ENCODE measurements around the gene ICA1L.

ICA1L gene

GRCh38 chr2:202723746-202724145 is 147.8 kb downstream of the ICA1L start:
- DNase-seq: no peak

Data from CD4-positive, alpha-beta T cell treated with Interleukin-4 for 4 hours (primary cell).